Endothelial cell of umbilical vein (primary cell): ENCODE results near the gene NEDD4L. TPM values are rescaled to one million over a fixed set of nuclear protein-coding genes. Genes with fewer than 3 reads are reported as not detected.

ENCODE experiments used
- BruUV-seq: library from RNA; stranded (reverse); fragments of 400-500 nt; replicated peaks from 2 replicates; lab custom pipeline; 2021; lab: Mats Ljungman, UMichigan
- CTCF ChIA-PET: fragments of 300-600, 350-600 bp; sonication (Branson Sonifier 250); formaldehyde crosslinking; loops from one replicate; lab custom pipeline; 2021; ENCODE audit warnings: antibody characterized with exemption, inconsistent platforms; lab: Charles Lee
- POLR2A ChIA-PET: fragments of 300-600, 350-600 bp; sonication (Branson Sonifier 250); formaldehyde crosslinking; loops from one replicate; lab custom pipeline; 2021; ENCODE audit warnings: antibody characterized with exemption, inconsistent platforms; lab: Charles Lee
- DNase-seq: peaks from one replicate; pipeline ENCODE4 v3.0.0-alpha.2; 2011; ENCODE audit warnings: low read depth, low spot score
- FAIRE-seq: peaks from 2 replicates; lab custom pipeline; 2011; peaks lifted over from hg19 to GRCh38; lab: Jason Lieb, UNC
- H2AFZ ChIP-seq: 2 replicates; pipeline ENCODE4 v1.6.0; 2012; ENCODE audit warnings: low read depth, low read length, control low read depth, inconsistent platforms
- H3K27ac ChIP-seq: 2 replicates; pipeline ENCODE4 v1.5.1; 2011; ENCODE audit warnings: low read depth, mild to moderate bottlenecking, control low read depth, low read length, moderate library complexity; ENCODE audit not compliant: insufficient read depth
- H3K27me3 ChIP-seq, 2 experiments: 2 replicates each; pipeline versions ENCODE4 v1.6.0 to v1.6.1; 2011; ENCODE audit warnings: low read length in 2 of 2, mixed read lengths in 1 of 2; ENCODE audit not compliant: control insufficient read depth in 2 of 2, insufficient read depth in 2 of 2
- H3K36me3 ChIP-seq, 2 experiments: 2 replicates in 1 of 2; 3 replicates in 1 of 2; pipeline ENCODE4 v1.5.1; 2011; ENCODE audit warnings: low read length in 2 of 2, mild to moderate bottlenecking in 1 of 2, moderate library complexity in 1 of 2; ENCODE audit not compliant: control insufficient read depth in 2 of 2, insufficient read depth in 2 of 2; ENCODE audit errors: extremely low read depth in 1 of 2
- H3K4me1 ChIP-seq: 3 replicates; pipeline ENCODE4 v1.5.1; 2011; ENCODE audit warnings: mild to moderate bottlenecking, low read length; ENCODE audit not compliant: control insufficient read depth, insufficient read depth; ENCODE audit errors: extremely low read depth
- H3K4me2 ChIP-seq: 2 replicates; pipeline ENCODE4 v1.6.1; 2011; ENCODE audit warnings: low read length, control low read depth, mixed read lengths; ENCODE audit not compliant: insufficient read depth
- H3K4me3 ChIP-seq, 3 experiments: fragments of 200-600 bp in 1 of 3; sonication (generic), shearing (Covaris generic) in 1 of 3; replicated peaks in 1 of 3; 2 replicates each; pipeline ENCODE4 v1.5.1; 2011 to 2016; ENCODE audit warnings: control low read depth in 3 of 3, low read length in 3 of 3, mild to moderate bottlenecking in 2 of 3, inconsistent platforms in 1 of 3, low read depth in 1 of 3, moderate library complexity in 1 of 3; ENCODE audit not compliant: insufficient read depth in 1 of 3
- H3K79me2 ChIP-seq: 2 replicates; pipeline ENCODE4 v1.6.0; 2012; ENCODE audit warnings: low read length, inconsistent platforms; ENCODE audit not compliant: control insufficient read depth, insufficient read depth
- H3K9ac ChIP-seq: replicated peaks from 2 replicates; pipeline ENCODE3; 2011; ENCODE audit warnings: low read length, control low read depth; ENCODE audit not compliant: insufficient read depth; ENCODE audit errors: extremely low read depth
- H3K9me1 ChIP-seq: replicated peaks from 3 replicates; pipeline ENCODE4 v1.6.0; 2011; ENCODE audit warnings: mild to moderate bottlenecking, low read length; ENCODE audit not compliant: control insufficient read depth, insufficient read depth; ENCODE audit errors: extremely low read depth
- H3K9me3 ChIP-seq: replicated peaks from 2 replicates; pipeline ENCODE4 v1.5.1; 2012; ENCODE audit warnings: low read length, inconsistent platforms; ENCODE audit not compliant: control insufficient read depth, insufficient read depth
- H4K20me1 ChIP-seq: replicated peaks from 2 replicates; pipeline ENCODE3; 2011; ENCODE audit warnings: mild to moderate bottlenecking, low read length; ENCODE audit not compliant: control insufficient read depth, insufficient read depth; ENCODE audit errors: extremely low read depth
- CTCF ChIP-seq, 2 donors: IDR thresholded peaks; 1 replicate in 1 of 2; 2 replicates in 1 of 2; pipeline ENCODE4 v1.5.1; 2011; ENCODE audit warnings: low read length in 2 of 2, mild to moderate bottlenecking in 2 of 2, moderate library complexity in 2 of 2, control low read depth in 1 of 2, inconsistent platforms in 1 of 2, low read depth in 1 of 2; ENCODE audit not compliant: insufficient read depth in 1 of 2; ENCODE audit errors: extremely low read depth in 1 of 2
- EZH2 ChIP-seq: IDR thresholded peaks from 2 replicates; pipeline ENCODE4 v1.6.1; 2012; ENCODE audit warnings: borderline replicate concordance, low read depth, mild to moderate bottlenecking, moderate library complexity, low read length, inconsistent platforms; ENCODE audit not compliant: severe bottlenecking
- FOS ChIP-seq: IDR thresholded peaks from 2 replicates; pipeline ENCODE4 v1.6.1; 2011; ENCODE audit warnings: mild to moderate bottlenecking, low read length, moderate library complexity, borderline replicate concordance; ENCODE audit not compliant: insufficient read depth
- JUN ChIP-seq: IDR thresholded peaks from 2 replicates; pipeline ENCODE4 v1.6.1; 2011; ENCODE audit warnings: borderline replicate concordance, low read depth; ENCODE audit not compliant: insufficient read length, insufficient read depth
- MAX ChIP-seq: IDR thresholded peaks from 2 replicates; pipeline ENCODE4 v1.6.1; 2011; ENCODE audit not compliant: insufficient read depth, insufficient read length
- MYC ChIP-seq: IDR thresholded peaks from one replicate; pipeline ENCODE4 v1.6.1; 2011; ENCODE audit warnings: mild to moderate bottlenecking, low read depth, low read length
- POLR2A ChIP-seq: IDR thresholded peaks from 2 replicates; pipeline ENCODE4 v1.6.1; 2012; ENCODE audit warnings: low read depth, mild to moderate bottlenecking, control low read depth, low read length
- POLR2AphosphoS5 ChIP-seq: IDR thresholded peaks from 2 replicates; pipeline ENCODE4 v1.6.1; 2012; ENCODE audit warnings: low read depth, mild to moderate bottlenecking, control low read depth, low read length, moderate library complexity; ENCODE audit not compliant: insufficient read depth
- dilution Hi-C: fragments of 300-500 bp; cut with MboI; formaldehyde crosslinking; loops from one replicate; pipeline ENCODE4 v1.15.0; 2019; ENCODE audit warnings: low sequenced_read_pairs; ENCODE audit not compliant: extremely low pct_ligation_motif_present
- intact Hi-C: fragments of 100-400 bp; cut with micrococcal nuclease; formaldehyde crosslinking; loops from one replicate; pipeline ENCODE4 v1.10.0; 2022
- polyA plus RNA-seq, 4 experiments: library from polyadenylated mRNA; depleted of rRNA in 3 of 4; stranded (reverse) in 3 of 4; unstranded in 1 of 4; fragments of >200 nt; gene quantifications; 2 replicates each; pipeline versions ENCODE4 v1.2.1 to v1.2.3, GENCODE V29; 2011 to 2012; ENCODE audit warnings: missing spikeins in 1 of 4
- total RNA-seq: library from RNA; stranded (reverse); gene quantifications from 2 replicates; pipeline ENCODE4 v1.2.3, GENCODE V29; 2021

The NEDD4L gene
- total and polyA plus RNA-seq, 2 donors (not counting 3 experiments of a cell fraction or from before 2014, with no cell fraction given) = 20.5 to 78.9 TPM

- POLR2A ChIA-PET = no interaction called here
- H3K9me3 ChIP-seq = no peaks in the 10 kb centered on the region
- no peaks in the 10 kb centered on the region for H3K9me1 ChIP-seq
- CTCF ChIA-PET = no interaction called here
- no peak overlapping the region for H2AFZ ChIP-seq
- no peaks in the 10 kb centered on the region for H3K27me3 ChIP-seq
- dilution Hi-C loops (no loop called here), intact Hi-C loops (no loop called here)
- H3K4me2 ChIP-seq = no peak overlapping the region
- peaks cover 0 to 10% of the 10 kb centered on the region in 2 experiments for H3K36me3 ChIP-seq
- H3K4me1 ChIP-seq = no peaks in the 10 kb centered on the region
- H4K20me1 ChIP-seq = no peaks in the 10 kb centered on the region
- FAIRE-seq (no peak), DNase-seq (no peak)
- no peak overlapping the region for H3K9ac ChIP-seq
- TF ChIP-seq EZH2 (no peak), FOS (no peak), CTCF (IDR thresholded peaks at IDR 0.05; ENCODE audit: extremely low read depth in 1 of 2, insufficient read depth in 1 of 2, low read depth in 1 of 2, low read length in 2 of 2) (no peak), JUN (no peak), POLR2A (no peak), POLR2AphosphoS5 (no peak), MYC (no peak), MAX (no peak)
- H3K27ac ChIP-seq = no peak overlapping the region
- no peak overlapping the region for H3K4me3 ChIP-seq
- H3K79me2 ChIP-seq = no peaks in the 10 kb centered on the region
- no TSS peak for BruUV-seq
These were observed 310.8 kb downstream of the NEDD4L start for GRCh38 chr18:58354791-58355190.
